ENCODE data around the gene CLDN15. TPM values are rescaled to one million over a fixed set of nuclear protein-coding genes. Genes with fewer than 3 reads are reported as not detected.
"Not testable (repeated sequence)": the region's sequence is repeated elsewhere in the genome, so short reads cannot be mapped to it uniquely, and the experiment has no call there.

The CLDN15 gene
- total RNA-seq, 1 experiment from 2014 or later = 4.0 TPM

GRCh38 chr7:101222275-101222830 lies 15.2 kb downstream of the CLDN15 start:
- no peak for DNase-seq (ENCODE audit: low spot score)

- DNase-seq (ENCODE audit: low spot score) = no peak
These were observed 17.3 kb downstream of the CLDN15 start for GRCh38 chr7:101220295-101220694.

GRCh38 chr7:101218236-101219125 lies 19.1 kb downstream of the CLDN15 start:
- DNase-seq (ENCODE audit: low spot score) = no peak

GRCh38 chr7:101217388-101218235 lies 20.0 kb downstream of the CLDN15 start, which contains the start of the genes PLOD3 and ZNHIT1:
Gene PLOD3, minus strand, starts transcription at chr7:101217581. Its CDS starts 307 bp downstream, at chr7:101217274.
Gene ZNHIT1, plus strand, starts transcription at chr7:101218165. Its CDS starts 31 bp downstream, at chr7:101218196.
- DNase-seq (ENCODE audit: low spot score) = peak; percentile 99

- DNase-seq (ENCODE audit: low spot score) = no peak
These were observed 20.7 kb downstream of the CLDN15 start for GRCh38 chr7:101216860-101217387.

GRCh38 chr7:101216001-101216859 lies 21.4 kb downstream of the CLDN15 start:
- DNase-seq (ENCODE audit: low spot score) = peak; percentile 34

GRCh38 chr7:101212014-101212413 lies 25.6 kb downstream of the CLDN15 start:
- no peak for DNase-seq (ENCODE audit: low spot score)

- DNase-seq (ENCODE audit: low spot score) = no peak
These were observed 26.1 kb downstream of the CLDN15 start for GRCh38 chr7:101211501-101211900.

- no peak for DNase-seq (ENCODE audit: low spot score)
These were observed 27.5 kb downstream of the CLDN15 start for GRCh38 chr7:101210143-101210542.

- DNase-seq (ENCODE audit: low spot score) = no peak
These were observed 28.8 kb downstream of the CLDN15 start for GRCh38 chr7:101208794-101209193.

- no peak for DNase-seq (ENCODE audit: low spot score)
These were observed 30.1 kb downstream of the CLDN15 start for GRCh38 chr7:101207459-101207858.

GRCh38 chr7:101206665-101207042 lies 30.9 kb downstream of the CLDN15 start:
- no peak for DNase-seq (ENCODE audit: low spot score)

- no peak for DNase-seq (ENCODE audit: low spot score)
These were observed 31.5 kb downstream of the CLDN15 start for GRCh38 chr7:101205901-101206664.

- DNase-seq (ENCODE audit: low spot score) = not testable (repeated sequence)
These were observed 33.6 kb downstream of the CLDN15 start for GRCh38 chr7:101203740-101204738.

GRCh38 chr7:101202603-101202918 lies 35.0 kb downstream of the CLDN15 start:
- DNase-seq (ENCODE audit: low spot score) = no peak

- no peak for DNase-seq (ENCODE audit: low spot score)
These were observed 35.7 kb downstream of the CLDN15 start for GRCh38 chr7:101201695-101202602.

- no peak for DNase-seq (ENCODE audit: low spot score)
These were observed 36.6 kb downstream of the CLDN15 start, which contains the start of gene MOGAT3 for GRCh38 chr7:101200862-101201599. Gene MOGAT3, minus strand, starts transcription at chr7:101201036. Its CDS starts 182 bp downstream, at chr7:101200854.
